NOMO-1 treated with dmso at 0.1 percent for 144 hours (cell line): Measurements from ENCODE around the gene KIF26B.

Experiments used
- DNase-seq: peaks from one replicate; lab custom pipeline; 2025; ENCODE audit not compliant: unreplicated experiment; lab: John Stamatoyannopoulos, UW

Gene KIF26B

GRCh38 chr1:245484176-245484575 lies 329.4 kb downstream of the KIF26B start:
- DNase-seq: no peak

DNA sequence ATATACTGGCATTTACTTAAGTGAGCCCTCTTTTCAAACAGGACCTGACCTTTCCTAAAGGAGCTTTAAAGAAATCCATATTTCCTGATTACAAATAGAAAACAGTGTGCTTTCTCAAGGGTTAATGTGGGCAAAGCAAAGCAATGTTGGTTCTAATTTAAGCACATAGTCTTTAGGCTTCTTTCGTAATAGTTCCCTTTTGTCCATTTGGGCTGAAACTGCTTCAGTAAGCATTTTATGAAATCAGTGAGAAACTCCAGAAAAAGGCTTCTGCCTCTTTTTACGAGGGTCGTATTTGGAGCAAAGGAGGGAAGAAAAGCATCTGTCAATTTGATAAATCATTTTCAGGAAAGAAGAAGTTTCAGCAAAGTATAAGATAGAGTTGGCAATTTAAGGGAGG lies 331.2 kb downstream of the KIF26B start:
- peak; percentile 65 for DNase-seq

- no peak for DNase-seq
Observed at GRCh38 chr1:245486775-245487470, 332.1 kb downstream of the KIF26B start.

GRCh38 chr1:245488346-245489129 lies 333.8 kb downstream of the KIF26B start:
- DNase-seq: no peak

DNA sequence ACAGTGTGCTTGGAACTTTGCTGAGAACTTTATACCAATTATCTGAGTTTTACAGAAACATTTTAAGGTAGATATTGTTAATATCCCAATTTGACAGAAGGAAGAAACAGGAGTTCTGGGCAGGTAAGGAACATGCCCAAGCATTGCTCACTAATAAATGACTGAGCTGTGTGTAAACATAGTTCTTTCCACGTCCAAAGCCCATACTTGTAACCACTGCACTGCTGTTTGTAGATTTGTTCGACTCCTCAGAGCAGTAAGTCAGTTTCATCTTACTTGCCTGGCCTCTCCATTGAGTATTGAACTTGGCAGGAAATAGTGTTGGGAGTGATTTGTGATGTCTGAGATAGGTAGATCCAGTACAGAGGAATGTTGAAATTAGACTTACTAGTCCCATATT lies 335.1 kb downstream of the KIF26B start:
- no peak for DNase-seq

DNA sequence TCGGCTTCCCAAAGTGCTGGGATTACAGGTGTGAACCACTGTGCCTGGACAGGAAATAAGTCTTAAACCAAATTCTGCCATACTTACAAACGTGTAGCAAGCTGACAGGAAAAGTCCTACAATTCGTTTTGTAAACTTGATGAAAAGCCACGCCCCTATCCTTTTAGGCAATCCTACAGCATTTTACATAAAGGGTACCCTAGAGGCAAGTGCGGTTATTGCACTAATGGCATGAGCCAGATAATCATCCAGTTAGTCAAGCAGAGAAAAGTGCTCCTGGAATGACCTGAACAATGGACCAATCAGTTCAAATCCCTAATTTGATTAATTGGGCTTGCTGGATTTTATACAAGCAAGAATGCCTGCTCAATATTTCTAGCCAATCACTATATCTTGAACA lies 338.2 kb downstream of the KIF26B start:
- no peak for DNase-seq

DNA sequence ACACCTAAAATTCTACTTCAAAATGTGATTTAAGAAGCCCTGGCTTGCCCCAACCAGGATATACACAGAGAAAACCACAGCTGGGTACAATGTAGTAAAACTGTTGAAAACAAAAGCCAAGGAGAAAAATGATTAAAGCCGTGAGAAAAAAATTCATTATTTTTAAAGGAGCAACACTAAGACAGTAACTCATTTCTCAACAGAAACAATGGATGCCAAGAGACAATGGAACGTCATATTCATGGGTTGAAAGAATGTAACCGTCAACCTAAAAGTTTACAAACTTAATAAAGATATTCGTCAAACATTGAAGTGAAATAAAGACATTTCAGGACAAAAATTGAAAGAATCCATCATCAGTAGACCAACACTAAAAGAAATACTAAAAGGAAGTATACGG lies 340.9 kb downstream of the KIF26B start:
- DNase-seq: no peak

GRCh38 chr1:245500546-245500945 lies 345.8 kb downstream of the KIF26B start:
- DNase-seq: peak; percentile 55

GRCh38 chr1:245501633-245502032 lies 346.8 kb downstream of the KIF26B start:
- DNase-seq: peak; percentile 59

GRCh38 chr1:245503548-245503947 lies 348.8 kb downstream of the KIF26B start:
- DNase-seq: no peak

- DNase-seq: no peak
Observed at GRCh38 chr1:245510144-245510543, 355.4 kb downstream of the KIF26B start.

GRCh38 chr1:245512181-245512888 lies 357.6 kb downstream of the KIF26B start:
- DNase-seq: no peak

DNA sequence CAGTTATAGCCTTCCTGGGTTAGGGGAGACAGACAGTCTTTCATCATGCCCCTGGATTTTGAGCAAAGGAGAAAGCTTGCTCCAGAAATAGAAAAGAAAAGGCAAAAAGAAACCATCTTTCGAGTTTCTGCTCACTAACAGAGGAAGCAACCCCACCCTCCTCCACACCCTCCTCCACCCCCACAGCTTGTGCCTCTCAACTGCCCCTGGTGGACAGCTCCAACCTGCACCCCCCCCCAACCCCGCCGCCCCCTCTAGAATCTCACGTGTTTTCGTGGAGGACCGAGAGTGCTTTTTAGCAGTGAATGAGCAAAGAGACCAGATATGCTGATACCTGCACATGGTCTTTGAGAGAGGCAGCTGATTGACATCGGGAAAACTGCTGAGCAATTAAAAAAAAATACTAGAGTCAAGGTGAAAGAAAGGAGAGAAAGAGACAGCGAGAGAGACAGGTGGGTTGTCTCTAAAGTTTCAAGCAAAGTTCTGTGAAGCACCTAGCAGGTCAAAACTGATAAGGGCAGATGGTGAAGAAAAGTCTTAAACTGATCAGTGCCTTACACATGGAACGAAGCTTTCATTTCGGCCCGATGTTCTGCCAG lies 358.3 kb downstream of the KIF26B start:
- DNase-seq: peak; percentile 40

GRCh38 chr1:245516284-245516759 lies 361.5 kb downstream of the KIF26B start:
- DNase-seq: peak; percentile 94

GRCh38 chr1:245520611-245521010 lies 365.8 kb downstream of the KIF26B start:
- no peak for DNase-seq

DNA sequence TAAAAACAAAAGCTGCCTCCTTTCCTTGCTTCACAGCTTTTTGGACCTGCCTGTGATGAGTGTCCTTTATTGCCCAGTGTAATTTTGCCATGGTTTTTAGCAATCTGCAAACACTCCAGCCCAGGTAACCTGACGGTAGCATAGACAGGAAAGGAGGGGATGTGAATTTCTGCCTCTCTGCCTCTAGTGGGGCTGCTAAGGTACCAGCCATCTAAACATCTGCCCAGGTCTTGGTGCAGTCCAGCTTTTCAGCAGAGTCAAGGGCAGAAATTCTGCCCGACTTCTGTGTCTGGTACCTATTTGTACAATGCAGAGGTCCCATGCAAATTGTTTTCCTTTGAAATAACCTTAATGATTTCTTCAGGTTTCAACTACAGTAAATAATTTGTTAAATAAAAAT lies 371.4 kb downstream of the KIF26B start:
- no peak for DNase-seq

GRCh38 chr1:245528258-245528635 lies 373.5 kb downstream of the KIF26B start:
- DNase-seq: no peak

- DNase-seq: no peak
Observed at GRCh38 chr1:245530937-245531336, 376.2 kb downstream of the KIF26B start.

DNA sequence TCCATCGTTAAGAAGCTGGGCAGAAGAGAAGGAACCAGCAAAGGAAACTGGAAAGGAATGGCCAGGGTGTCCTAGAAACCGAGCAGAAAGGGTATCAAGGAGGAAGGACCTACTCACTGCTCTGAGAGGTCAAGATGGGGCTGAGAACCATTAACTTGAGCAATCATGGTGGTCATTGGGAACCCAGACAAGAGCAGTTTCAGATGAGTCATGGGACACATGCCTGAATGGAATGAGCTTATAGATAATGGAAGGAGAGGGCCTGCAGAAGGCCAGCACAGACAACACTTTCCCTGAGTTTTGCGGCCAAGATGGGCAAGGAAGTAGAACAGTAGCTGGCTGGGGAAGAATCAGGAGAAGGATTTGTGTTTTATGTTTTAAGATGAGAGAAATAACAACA lies 383.2 kb downstream of the KIF26B start:
- DNase-seq: no peak

DNA sequence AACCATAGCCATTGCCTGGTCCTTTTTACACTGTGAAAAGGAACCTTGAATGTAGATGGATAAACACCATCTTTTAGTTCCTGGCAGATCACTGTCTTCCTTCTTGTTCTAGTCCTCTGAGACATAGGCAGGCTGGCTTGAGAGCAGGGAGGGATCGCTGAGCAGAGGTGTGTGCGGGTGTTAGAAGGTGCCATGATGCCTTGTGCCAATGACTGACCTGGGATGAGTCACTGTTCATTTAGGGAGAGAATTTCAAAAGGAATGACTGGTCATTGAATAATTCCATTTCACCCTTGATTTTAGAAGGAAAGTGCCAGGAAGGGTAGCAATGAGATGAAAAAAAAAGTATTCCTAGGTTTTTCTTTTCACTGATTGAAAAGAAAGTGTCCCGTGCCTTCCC lies 383.9 kb downstream of the KIF26B start:
- DNase-seq: no peak

- no peak for DNase-seq
Observed at GRCh38 chr1:245541369-245541768, 386.6 kb downstream of the KIF26B start.
